Measurements from ENCODE around the gene PROZ. TPM values are rescaled to one million over a fixed set of nuclear protein-coding genes. Genes with fewer than 3 reads are reported as not detected.

The PROZ gene
- polyA plus RNA-seq, 1 experiment = not detected

GRCh38 chr13:113167575-113167974 lies 9.1 kb downstream of the PROZ start:
- no peak for TF ChIP-seq CTCF (IDR thresholded peaks at IDR 0.05; ENCODE audit: insufficient read depth, low read depth, low read length)
- POLR2A ChIA-PET = no interaction called here
- no peaks in the 10 kb centered on the region for H3K27me3 ChIP-seq (ENCODE audit: control insufficient read depth, insufficient read depth, low read length)
- DNase-seq (ENCODE audit: low read depth) = no peak
- peaks cover 14% of the 10 kb centered on the region for H3K36me3 ChIP-seq (ENCODE audit: control insufficient read depth, insufficient read depth, low read length)
- H3K4me3 ChIP-seq (ENCODE audit: low read depth, low read length) = no peak overlapping the region
- CTCF ChIA-PET = no interaction called here

DNA sequence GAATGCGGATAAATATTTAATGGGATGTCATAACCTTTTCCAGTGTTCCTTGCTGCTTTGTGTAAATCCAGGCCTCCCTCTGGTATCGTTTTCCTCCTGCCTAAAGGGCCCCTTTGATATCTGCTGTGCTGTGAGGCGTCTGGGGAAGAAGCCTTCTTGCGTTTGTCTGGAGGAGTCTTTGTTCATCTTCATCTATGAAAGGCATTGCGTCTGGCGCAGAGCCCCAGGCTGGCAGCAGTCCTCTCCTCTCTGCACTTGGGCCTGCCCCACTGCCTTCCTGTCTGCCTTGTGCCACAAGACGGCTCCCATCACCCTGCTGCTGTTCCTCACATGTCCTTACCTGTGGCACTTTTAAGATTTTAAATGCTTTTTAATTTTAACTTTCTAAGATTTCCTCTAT lies 9.8 kb downstream of the PROZ start:
- Histone ChIP-seq H3K36me3 (ENCODE audit: control insufficient read depth, insufficient read depth, low read length) (peaks cover 19% of the 10 kb centered on the region), H3K27me3 (ENCODE audit: control insufficient read depth, insufficient read depth, low read length) (no peaks in the 10 kb centered on the region), H3K4me3 (ENCODE audit: low read depth, low read length) (no peak overlapping the region)
- DNase-seq (ENCODE audit: low read depth) = no peak
- ChIA-PET CTCF (no interaction called here), POLR2A (no interaction called here)
- no peak for TF ChIP-seq CTCF (IDR thresholded peaks at IDR 0.05; ENCODE audit: insufficient read depth, low read depth, low read length)

- DNase-seq (ENCODE audit: low read depth) = no peak
- CTCF ChIA-PET = interaction anchor here (0.7 to 1.8 kb wide), 3 partner anchors 10 to 33 kb away, joined by 3 to 5 read pairs (median 3); no protein-coding TSS in a partner anchor
- H3K36me3 ChIP-seq (ENCODE audit: control insufficient read depth, insufficient read depth, low read length) = peaks cover 19% of the 10 kb centered on the region
These were observed 11.1 kb downstream of the PROZ start for GRCh38 chr13:113169277-113170272.

DNA sequence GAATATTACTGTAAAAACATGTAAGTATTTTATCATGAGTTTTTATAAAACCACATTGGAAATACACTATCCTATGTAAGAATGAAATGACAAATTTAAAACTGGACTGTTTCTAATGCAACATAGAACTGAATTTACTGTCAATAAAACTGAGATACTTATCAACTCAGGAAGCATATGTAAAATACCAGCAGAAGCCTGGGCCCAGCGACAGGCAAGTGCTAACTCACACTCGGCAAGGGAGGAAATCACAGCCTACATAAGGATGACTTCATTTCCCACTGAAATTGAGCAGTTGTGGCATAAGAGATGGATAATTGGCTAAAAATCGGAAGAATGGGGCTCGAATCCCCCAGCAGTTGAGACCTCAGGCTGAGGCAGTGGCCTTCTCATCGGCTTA lies 12.1 kb downstream of the PROZ start:
- POLR2A ChIA-PET = no interaction called here
- peaks cover 23% of the 10 kb centered on the region for H3K36me3 ChIP-seq (ENCODE audit: control insufficient read depth, insufficient read depth, low read length)
- no peaks in the 10 kb centered on the region for H3K27me3 ChIP-seq (ENCODE audit: control insufficient read depth, insufficient read depth, low read length)
- no peak overlapping the region for H3K4me3 ChIP-seq (ENCODE audit: low read depth, low read length)
- CTCF ChIA-PET = interaction anchor here (1.8 kb wide), 1 partner anchor 9 kb away, joined by 5 read pairs; no protein-coding TSS in a partner anchor
- DNase-seq (ENCODE audit: low read depth) = no peak
- no peak for TF ChIP-seq CTCF (IDR thresholded peaks at IDR 0.05; ENCODE audit: insufficient read depth, low read depth, low read length)

More at GRCh38 chr13:113169277-113170272, 11.1 kb downstream of the PROZ start:
- no peak for TF ChIP-seq CTCF (IDR thresholded peaks at IDR 0.05; ENCODE audit: insufficient read depth, low read depth, low read length)
- Histone ChIP-seq H3K27me3 (ENCODE audit: control insufficient read depth, insufficient read depth, low read length) (no peaks in the 10 kb centered on the region), H3K4me3 (ENCODE audit: low read depth, low read length) (no peak overlapping the region)
- POLR2A ChIA-PET = no interaction called here

DNA sequence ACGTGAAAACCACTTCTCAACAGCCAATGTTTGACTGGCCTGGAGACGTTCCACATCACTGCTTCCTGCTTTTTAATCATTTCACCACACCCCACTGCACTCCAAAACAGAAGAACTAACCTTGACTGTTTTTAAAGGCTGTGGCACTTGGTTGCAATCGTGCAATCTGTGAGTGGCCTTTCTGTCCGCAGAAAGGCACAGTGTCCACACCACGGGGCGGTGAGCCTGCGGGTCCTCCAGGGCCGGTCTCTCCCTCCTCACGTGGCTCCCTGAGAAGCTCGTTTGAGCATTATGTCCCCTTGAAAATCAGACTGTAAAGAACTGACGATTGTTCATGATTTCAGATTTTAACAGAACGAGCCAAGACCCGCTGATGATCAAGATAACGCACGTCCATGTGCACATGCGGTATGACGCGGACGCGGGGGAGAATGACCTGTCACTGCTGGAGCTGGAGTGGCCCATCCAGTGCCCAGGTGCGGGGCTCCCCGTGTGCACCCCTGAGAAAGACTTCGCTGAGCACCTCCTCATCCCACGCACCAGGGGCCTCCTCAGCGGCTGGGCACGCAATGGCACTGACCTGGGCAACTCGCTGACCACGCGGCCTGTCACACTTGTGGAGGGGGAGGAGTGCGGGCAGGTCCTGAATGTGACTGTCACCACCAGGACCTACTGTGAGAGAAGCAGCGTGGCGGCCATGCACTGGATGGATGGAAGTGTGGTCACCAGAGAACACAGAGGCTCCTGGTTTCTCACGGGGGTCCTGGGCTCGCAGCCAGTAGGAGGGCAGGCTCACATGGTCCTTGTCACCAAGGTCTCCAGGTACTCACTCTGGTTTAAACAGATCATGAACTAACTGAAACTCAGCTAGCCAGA lies 13.0 kb downstream of the PROZ start:
- ChIA-PET POLR2A (no interaction called here), CTCF (no interaction called here)
- no peak for DNase-seq (ENCODE audit: low read depth)
- H3K27me3 ChIP-seq (ENCODE audit: control insufficient read depth, insufficient read depth, low read length) = no peaks in the 10 kb centered on the region
- H3K4me3 ChIP-seq (ENCODE audit: low read depth, low read length) = no peak overlapping the region
- no peak for TF ChIP-seq CTCF (IDR thresholded peaks at IDR 0.05; ENCODE audit: insufficient read depth, low read depth, low read length)
- peaks cover 26% of the 10 kb centered on the region for H3K36me3 ChIP-seq (ENCODE audit: control insufficient read depth, insufficient read depth, low read length)
